Right lobe of liver (tissue), 6 donors: ENCODE measurements around the gene FERD3L. TPM values are rescaled to one million over a fixed set of nuclear protein-coding genes. Genes with fewer than 3 reads are reported as not detected.

Experiments
- ATAC-seq, 4 donors: fragments of 200-7000 bp; cut with Tn5 transposase; one replicate each; pipeline ENCODE4 v1.9.1; 2020; ENCODE audit warnings: mild to moderate bottlenecking in 4 of 4, moderate library complexity in 4 of 4
- DNase-seq, 3 donors: peaks; one replicate each; pipeline ENCODE4 v3.0.0-alpha.2; 2020
- H3K27ac ChIP-seq, 3 donors: fragments of 200-600 bp; one replicate each; pipeline ENCODE4 v1.8.0; 2022
- H3K27me3 ChIP-seq, 2 donors: fragments of 200-600 bp; one replicate each; pipeline ENCODE4 v1.8.0; 2022
- H3K36me3 ChIP-seq, 4 donors: fragments of 200-600 bp; sonication (generic) in 1 of 4; one replicate each; pipeline versions ENCODE4 v1.5.1 to v1.8.0; 2017 to 2022; ENCODE audit warnings: control low read depth in 1 of 4
- H3K4me1 ChIP-seq, 4 donors: fragments of 200-600 bp; sonication (generic) in 1 of 4; one replicate each; pipeline versions ENCODE4 v1.5.1 to v1.8.0; 2017 to 2022; ENCODE audit warnings: control low read depth in 1 of 4
- H3K4me3 ChIP-seq, 3 donors: fragments of 200-600 bp; one replicate each; pipeline ENCODE4 v1.8.0; 2022
- H3K9me3 ChIP-seq, 4 donors: fragments of 200-600 bp; sonication (generic) in 1 of 4; one replicate each; pipeline versions ENCODE4 v1.5.1 to v1.8.0; 2017 to 2022; ENCODE audit warnings: control low read depth in 1 of 4
- POLR2A ChIP-seq: fragments of 450-650 bp; IDR thresholded peaks from one replicate; pipeline ENCODE4 v1.6.1; 2017; ENCODE audit warnings: antibody characterized with exemption, mild to moderate bottlenecking
- WGBS: methylation state at CpG from one replicate; pipeline ENCODE4 v1.1.6; 2018; ENCODE audit warnings: low coverage, low lambda C conversion rate; ENCODE audit not compliant: insufficient coverage; ENCODE audit errors: missing lambda C conversion rate; 5-methylcytosine and 5-hydroxymethylcytosine counted together
- intact Hi-C, 2 donors: fragments of 100-400 bp; cut with DNase I; formaldehyde crosslinking; loops; one replicate each; pipeline versions ENCODE4 v1.11.2 to v1.14.1; 2022
- total RNA-seq, 6 experiments: library from RNA; depleted of rRNA in 2 of 6; stranded (reverse); fragments of >200 nt in 2 of 6; fragmentation: NEBNext Ultra II Directional in 3 of 6; extraction: Animal tissue kit (Norgen Biotek cat#: 25700) in 3 of 6; gene quantifications; one replicate each; pipeline versions ENCODE4 v1.1.0 to v1.2.4, GENCODE V29; 2016 to 2023
- TF ChIP-seq, protein P1 (sequence below), 4 donors: fragments of 200-600 bp in 3 of 4; fragments of 450-650 bp in 1 of 4; IDR thresholded peaks; one replicate each; pipeline versions ENCODE4 v1.5.1 to v1.8.0; 2016 to 2022; ENCODE audit warnings: antibody characterized with exemption in 4 of 4, mild to moderate bottlenecking in 2 of 4
- donor health status: DM: no; HTN: yes; CAD: no.
- donor health status: DM: no; HTN: no; CAD: no.
- donor health status: DM: no; HTN: no; CAD: no.
- donor health status: DM: no; HTN: yes; CAD: no.
- donor health status: DM: no; HTN: yes; CAD: no.

Gene FERD3L
- total RNA-seq, 6 experiments from 2014 or later: not detected

GRCh38 chr7:19112274-19113001 lies 32.8 kb downstream of the FERD3L start:
- DNase-seq (peak in 1 of 3 donors; percentile 14), ATAC-seq (no peak)
- no peaks in the 10 kb centered on the region for H3K9me3 ChIP-seq
- no peak for TF ChIP-seq POLR2A
- TF ChIP-seq, protein P1, sequence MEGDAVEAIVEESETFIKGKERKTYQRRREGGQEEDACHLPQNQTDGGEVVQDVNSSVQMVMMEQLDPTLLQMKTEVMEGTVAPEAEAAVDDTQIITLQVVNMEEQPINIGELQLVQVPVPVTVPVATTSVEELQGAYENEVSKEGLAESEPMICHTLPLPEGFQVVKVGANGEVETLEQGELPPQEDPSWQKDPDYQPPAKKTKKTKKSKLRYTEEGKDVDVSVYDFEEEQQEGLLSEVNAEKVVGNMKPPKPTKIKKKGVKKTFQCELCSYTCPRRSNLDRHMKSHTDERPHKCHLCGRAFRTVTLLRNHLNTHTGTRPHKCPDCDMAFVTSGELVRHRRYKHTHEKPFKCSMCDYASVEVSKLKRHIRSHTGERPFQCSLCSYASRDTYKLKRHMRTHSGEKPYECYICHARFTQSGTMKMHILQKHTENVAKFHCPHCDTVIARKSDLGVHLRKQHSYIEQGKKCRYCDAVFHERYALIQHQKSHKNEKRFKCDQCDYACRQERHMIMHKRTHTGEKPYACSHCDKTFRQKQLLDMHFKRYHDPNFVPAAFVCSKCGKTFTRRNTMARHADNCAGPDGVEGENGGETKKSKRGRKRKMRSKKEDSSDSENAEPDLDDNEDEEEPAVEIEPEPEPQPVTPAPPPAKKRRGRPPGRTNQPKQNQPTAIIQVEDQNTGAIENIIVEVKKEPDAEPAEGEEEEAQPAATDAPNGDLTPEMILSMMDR (IDR thresholded peaks at IDR 0.05): no peak
- H3K27ac ChIP-seq: no peak overlapping the region
- intact Hi-C loops: no loop called here
- no peaks in the 10 kb centered on the region for H3K36me3 ChIP-seq
- no peak overlapping the region for H3K4me3 ChIP-seq
- H3K4me1 ChIP-seq: peaks cover 0 to 9% (median 0%) of the 10 kb centered on the region in 4 donors
- H3K27me3 ChIP-seq: peaks cover 0 to 16% of the 10 kb centered on the region in 2 donors
- 8% methylated on average over 42 of the region's 42 CpGs for WGBS

GRCh38 chr7:19111474-19112273 lies 33.5 kb downstream of the FERD3L start:
- Histone ChIP-seq H3K4me3 (no peak overlapping the region), H3K9me3 (no peaks in the 10 kb centered on the region), H3K27ac (no peak overlapping the region), H3K36me3 (no peaks in the 10 kb centered on the region), H3K4me1 (peaks cover 0 to 9% (median 0%) of the 10 kb centered on the region in 4 donors), H3K27me3 (peaks cover 0 to 19% of the 10 kb centered on the region in 2 donors)
- intact Hi-C loops: no loop called here
- no peak for DNase-seq
- WGBS: 11% methylated on average over 15 of the region's 15 CpGs
- TF ChIP-seq, protein P1 (IDR thresholded peaks at IDR 0.05): no peak
- no peak for TF ChIP-seq POLR2A
- ATAC-seq: no peak

DNA sequence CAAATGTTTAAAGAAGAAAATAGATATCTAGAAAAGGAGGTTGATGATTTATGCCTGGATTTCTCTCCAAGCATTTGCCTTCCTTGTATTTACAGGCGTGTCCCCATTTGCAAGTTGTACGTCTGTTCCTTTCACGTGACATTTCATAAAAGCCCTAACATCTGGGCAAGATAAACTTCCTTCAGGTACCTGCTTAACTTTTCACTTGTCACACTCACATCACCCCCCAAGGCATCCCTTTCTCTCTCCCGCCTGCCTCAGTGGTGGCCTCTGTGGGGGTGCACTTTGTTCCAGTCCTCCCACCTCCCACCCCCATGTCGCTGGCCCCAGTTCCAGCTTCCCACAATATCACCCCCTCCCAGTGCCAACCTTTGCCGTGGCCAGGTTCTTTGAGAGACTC lies 34.4 kb downstream of the FERD3L start:
- H3K9me3 ChIP-seq: no peaks in the 10 kb centered on the region
- no peak overlapping the region for H3K27ac ChIP-seq
- DNase-seq (no peak), ATAC-seq (no peak)
- peaks cover 0 to 5% (median 0%) of the 10 kb centered on the region in 4 donors for H3K4me1 ChIP-seq
- no peaks in the 10 kb centered on the region for H3K36me3 ChIP-seq
- TF ChIP-seq POLR2A: no peak
- TF ChIP-seq, protein P1 (IDR thresholded peaks at IDR 0.05): no peak
- intact Hi-C loops: no loop called here
- H3K27me3 ChIP-seq: peaks cover 0 to 27% of the 10 kb centered on the region in 2 donors
- no peak overlapping the region for H3K4me3 ChIP-seq
- 13% methylated on average over 6 of the region's 6 CpGs for WGBS

DNA sequence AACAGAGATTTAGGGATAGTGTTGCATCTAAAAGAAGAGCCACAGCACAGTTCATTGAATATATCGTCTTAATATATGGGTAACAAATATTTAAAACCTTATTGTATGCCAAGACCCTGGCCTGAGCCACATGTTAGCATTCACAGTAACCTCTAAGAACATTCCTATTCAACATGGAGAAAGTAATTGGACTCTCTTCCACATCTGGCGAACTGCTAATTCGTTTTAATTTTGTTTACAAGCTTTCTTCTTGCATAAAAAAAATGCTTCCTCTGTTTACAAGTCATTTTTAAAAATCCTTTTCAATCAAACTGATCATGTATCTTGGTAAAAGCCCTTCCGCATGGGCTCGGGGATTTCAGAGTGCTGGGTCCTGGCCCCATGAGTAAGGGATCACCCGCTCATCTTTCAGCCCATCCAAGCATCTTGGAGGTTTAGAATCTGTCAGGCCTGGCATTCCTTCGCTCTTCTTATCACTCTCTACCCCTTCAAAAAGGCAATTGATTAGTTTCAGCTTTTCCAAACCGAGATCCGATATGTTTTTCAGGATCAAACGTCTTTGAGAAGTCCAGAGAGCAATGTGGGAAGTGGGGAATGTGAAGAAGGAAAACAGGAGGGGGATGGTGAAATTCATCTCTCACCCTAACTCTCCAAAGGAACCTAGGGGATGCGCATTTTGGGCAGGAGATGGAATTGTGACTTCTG lies 35.0 kb downstream of the FERD3L start:
- Histone ChIP-seq H3K4me1 (peaks cover 0 to 5% (median 0%) of the 10 kb centered on the region in 4 donors), H3K27me3 (peaks cover 0 to 27% of the 10 kb centered on the region in 2 donors), H3K27ac (no peak overlapping the region), H3K36me3 (no peaks in the 10 kb centered on the region), H3K4me3 (no peak overlapping the region), H3K9me3 (no peaks in the 10 kb centered on the region)
- intact Hi-C loops: no loop called here
- TF ChIP-seq, protein P1 (IDR thresholded peaks at IDR 0.05): no peak
- no peak for TF ChIP-seq POLR2A
- DNase-seq (no peak), ATAC-seq (no peak)
- WGBS: 13% methylated on average over 11 of the region's 11 CpGs
